T-helper 1 cell treated with Interleukin-12 subunit alpha and Interleukin-12 subunit beta and Interleukin-4 antibody, amounts not matched to agents 30 μg/mL and 1 μg/mL, for 36 hours (primary cell): Measurements from ENCODE around the gene GRAMD1B.

Experiments
- H3K27ac Mint-ChIP-seq: one replicate; pipeline ENCODE4 v1.8.0; 2021; ENCODE audit warnings: mild to moderate bottlenecking, mixed read lengths
- H3K27me3 Mint-ChIP-seq: one replicate; pipeline ENCODE4 v1.8.0; 2021; ENCODE audit warnings: low read depth, mixed read lengths
- H3K36me3 Mint-ChIP-seq: one replicate; pipeline ENCODE4 v1.8.0; 2021; ENCODE audit warnings: low read depth, mixed read lengths
- H3K4me1 Mint-ChIP-seq: one replicate; pipeline ENCODE4 v1.8.0; 2021; ENCODE audit warnings: low read depth, mixed read lengths
- H3K4me3 Mint-ChIP-seq: one replicate; pipeline ENCODE4 v1.8.0; 2021; ENCODE audit warnings: mild to moderate bottlenecking, moderate library complexity, mixed read lengths
- H3K9me3 Mint-ChIP-seq: one replicate; pipeline ENCODE4 v1.8.0; 2021; ENCODE audit warnings: mixed read lengths

GRAMD1B gene

GRCh38 chr11:123483058-123483457 lies 53.0 kb downstream of the GRAMD1B start:
- Mint-ChIP-seq H3K4me1 (peaks cover 42% of the 10 kb centered on the region), H3K4me3 (no peak overlapping the region), H3K27ac (no peak overlapping the region), H3K9me3 (no peaks in the 10 kb centered on the region), H3K27me3 (no peaks in the 10 kb centered on the region), H3K36me3 (peaks cover 35% of the 10 kb centered on the region)

GRCh38 chr11:123483466-123483865 lies 53.4 kb downstream of the GRAMD1B start:
- Mint-ChIP-seq H3K4me3 (no peak overlapping the region), H3K27me3 (no peaks in the 10 kb centered on the region), H3K9me3 (no peaks in the 10 kb centered on the region), H3K27ac (no peak overlapping the region), H3K36me3 (peaks cover 31% of the 10 kb centered on the region), H3K4me1 (peaks cover 37% of the 10 kb centered on the region)

GRCh38 chr11:123484448-123484847 lies 54.4 kb downstream of the GRAMD1B start:
- H3K27ac Mint-ChIP-seq: no peak overlapping the region
- H3K36me3 Mint-ChIP-seq: peaks cover 26% of the 10 kb centered on the region
- no peak overlapping the region for H3K4me3 Mint-ChIP-seq
- H3K27me3 Mint-ChIP-seq: no peaks in the 10 kb centered on the region
- peaks cover 28% of the 10 kb centered on the region for H3K4me1 Mint-ChIP-seq
- no peaks in the 10 kb centered on the region for H3K9me3 Mint-ChIP-seq

GRCh38 chr11:123487157-123487744 lies 57.2 kb downstream of the GRAMD1B start:
- Mint-ChIP-seq H3K27me3 (no peaks in the 10 kb centered on the region), H3K27ac (no peak overlapping the region), H3K4me3 (no peak overlapping the region)

DNA sequence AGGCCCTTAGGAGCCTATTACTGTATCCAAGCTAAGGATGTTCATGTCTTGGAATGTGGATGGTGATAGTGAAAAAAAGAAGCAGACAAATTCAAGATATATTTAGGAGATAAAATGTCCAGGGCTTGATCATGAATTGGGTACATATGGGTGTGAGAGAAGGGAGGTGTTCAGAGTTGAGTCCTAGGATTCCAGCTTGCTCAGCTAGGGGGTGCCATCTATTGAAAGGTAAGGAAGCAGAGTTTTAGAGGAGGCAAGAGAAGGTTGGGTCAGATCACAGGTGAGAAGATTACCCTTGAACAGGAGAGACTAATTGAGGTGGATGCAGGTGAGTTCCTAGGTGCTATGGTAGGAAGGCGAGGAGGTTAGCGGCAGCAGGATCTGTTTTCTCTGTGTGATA lies 60.5 kb downstream of the GRAMD1B start:
- no peak overlapping the region for H3K4me3 Mint-ChIP-seq
- peaks cover 18% of the 10 kb centered on the region for H3K4me1 Mint-ChIP-seq
- peaks cover 4% of the 10 kb centered on the region for H3K36me3 Mint-ChIP-seq
- H3K9me3 Mint-ChIP-seq: no peaks in the 10 kb centered on the region
- no peak overlapping the region for H3K27ac Mint-ChIP-seq
- H3K27me3 Mint-ChIP-seq: no peaks in the 10 kb centered on the region

More at GRCh38 chr11:123487157-123487744, 57.2 kb downstream of the GRAMD1B start:
- Mint-ChIP-seq H3K4me1 (peaks cover 12% of the 10 kb centered on the region), H3K9me3 (no peaks in the 10 kb centered on the region), H3K36me3 (peaks cover 12% of the 10 kb centered on the region)

- no peak overlapping the region for H3K4me3 Mint-ChIP-seq
- peaks cover 7% of the 10 kb centered on the region for H3K36me3 Mint-ChIP-seq
- no peaks in the 10 kb centered on the region for H3K27me3 Mint-ChIP-seq
- peaks cover 22% of the 10 kb centered on the region for H3K4me1 Mint-ChIP-seq
- H3K27ac Mint-ChIP-seq: no peak overlapping the region
- no peaks in the 10 kb centered on the region for H3K9me3 Mint-ChIP-seq
Measured at GRCh38 chr11:123491241-123491640, 61.2 kb downstream of the GRAMD1B start.

GRCh38 chr11:123493349-123494063 lies 63.4 kb downstream of the GRAMD1B start:
- Mint-ChIP-seq H3K27ac (peak overlapping the region; percentile 53), H3K27me3 (no peaks in the 10 kb centered on the region), H3K9me3 (no peaks in the 10 kb centered on the region), H3K4me3 (no peak overlapping the region), H3K4me1 (peaks cover 26% of the 10 kb centered on the region), H3K36me3 (peaks cover 17% of the 10 kb centered on the region)

GRCh38 chr11:123494195-123495050 lies 64.4 kb downstream of the GRAMD1B start:
- H3K4me1 Mint-ChIP-seq: peaks cover 31% of the 10 kb centered on the region
- H3K27ac Mint-ChIP-seq: no peak overlapping the region
- peaks cover 20% of the 10 kb centered on the region for H3K36me3 Mint-ChIP-seq
- H3K4me3 Mint-ChIP-seq: no peak overlapping the region
- H3K27me3 Mint-ChIP-seq: no peaks in the 10 kb centered on the region
- no peaks in the 10 kb centered on the region for H3K9me3 Mint-ChIP-seq

DNA sequence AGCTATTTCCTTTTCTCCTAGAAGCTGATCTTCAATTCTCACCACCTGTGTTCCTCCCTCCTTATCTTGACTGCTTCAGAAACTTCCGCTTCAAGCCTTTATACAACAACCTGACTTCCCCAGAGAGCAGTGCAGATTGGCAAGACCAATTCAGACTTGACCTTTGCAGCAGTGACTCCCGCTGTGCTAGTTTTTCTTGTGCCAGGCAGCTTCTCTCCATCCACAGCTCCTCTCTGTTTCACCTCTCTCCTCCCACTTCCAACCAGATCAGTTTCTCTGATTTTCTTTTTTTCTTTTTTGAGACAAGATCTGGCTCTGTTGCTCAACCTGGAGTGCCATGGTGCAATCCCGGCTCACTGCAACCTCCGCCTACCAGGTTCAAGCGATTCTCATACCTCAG lies 74.3 kb downstream of the GRAMD1B start:
- peaks cover 50% of the 10 kb centered on the region for H3K4me1 Mint-ChIP-seq
- H3K4me3 Mint-ChIP-seq: peak overlapping the region; percentile 52
- H3K27ac Mint-ChIP-seq: peak overlapping the region; percentile 66
- peaks cover 22% of the 10 kb centered on the region for H3K36me3 Mint-ChIP-seq
- H3K9me3 Mint-ChIP-seq: no peaks in the 10 kb centered on the region
- no peaks in the 10 kb centered on the region for H3K27me3 Mint-ChIP-seq

DNA sequence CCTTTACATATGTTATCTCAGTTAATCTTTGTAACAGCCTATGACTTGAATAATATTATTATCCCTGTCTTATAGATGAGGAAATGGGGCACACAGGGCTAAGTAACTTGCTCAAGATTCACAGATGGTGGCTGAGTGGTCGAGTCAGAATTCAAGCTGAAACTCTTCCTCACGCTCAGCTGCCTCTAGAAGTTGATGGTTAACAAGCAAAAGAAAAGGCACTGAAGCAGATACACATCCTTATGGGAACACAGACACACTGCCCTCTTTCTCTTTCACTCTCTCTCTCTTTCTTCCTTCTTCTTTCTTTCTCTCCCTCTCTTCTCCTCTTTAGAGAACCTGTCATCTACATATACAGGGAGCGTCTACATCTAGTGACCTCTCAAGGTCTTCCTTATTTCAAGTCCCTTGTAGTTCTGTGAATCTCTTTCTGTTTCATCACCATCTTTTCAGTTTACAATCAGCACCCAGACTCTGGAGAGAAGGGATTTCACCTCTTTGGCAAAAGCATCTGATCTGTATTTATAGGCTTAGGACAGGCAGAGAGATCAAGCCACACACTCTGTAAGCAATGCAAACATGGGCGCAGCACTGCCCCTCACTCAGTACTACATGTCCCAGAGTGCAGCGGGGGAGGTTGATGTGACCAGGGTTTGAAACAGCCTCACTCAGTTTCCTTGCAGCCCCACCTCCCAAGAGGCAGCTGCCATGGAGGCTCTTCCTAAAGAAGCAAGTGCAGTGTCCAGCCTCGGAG lies 75.7 kb downstream of the GRAMD1B start:
- Mint-ChIP-seq H3K9me3 (no peaks in the 10 kb centered on the region), H3K36me3 (peaks cover 22% of the 10 kb centered on the region), H3K4me1 (peaks cover 50% of the 10 kb centered on the region), H3K27me3 (no peaks in the 10 kb centered on the region), H3K4me3 (peak overlapping the region; percentile 3), H3K27ac (peak overlapping the region; percentile 79)

DNA sequence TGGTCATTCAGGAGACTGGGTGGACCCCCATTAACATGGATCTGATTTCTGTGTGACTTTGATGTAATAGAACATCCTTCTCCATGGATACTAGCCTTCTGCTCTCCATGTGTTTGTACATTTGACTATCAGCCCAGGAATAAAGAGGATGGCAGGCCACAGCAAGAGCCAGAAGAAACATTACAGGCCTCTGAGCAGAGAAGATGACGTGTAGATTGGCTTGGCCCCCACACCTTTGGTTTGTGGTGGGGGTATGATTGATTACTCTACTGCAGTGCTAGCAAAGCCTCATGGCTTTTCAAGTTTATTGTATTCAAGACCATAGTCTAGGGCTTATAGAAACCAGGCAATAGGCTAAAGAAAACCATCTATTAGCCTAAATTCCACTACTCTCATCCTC lies 77.0 kb downstream of the GRAMD1B start:
- Mint-ChIP-seq H3K36me3 (peaks cover 29% of the 10 kb centered on the region), H3K27ac (peak overlapping the region; percentile 12), H3K9me3 (no peaks in the 10 kb centered on the region)

DNA sequence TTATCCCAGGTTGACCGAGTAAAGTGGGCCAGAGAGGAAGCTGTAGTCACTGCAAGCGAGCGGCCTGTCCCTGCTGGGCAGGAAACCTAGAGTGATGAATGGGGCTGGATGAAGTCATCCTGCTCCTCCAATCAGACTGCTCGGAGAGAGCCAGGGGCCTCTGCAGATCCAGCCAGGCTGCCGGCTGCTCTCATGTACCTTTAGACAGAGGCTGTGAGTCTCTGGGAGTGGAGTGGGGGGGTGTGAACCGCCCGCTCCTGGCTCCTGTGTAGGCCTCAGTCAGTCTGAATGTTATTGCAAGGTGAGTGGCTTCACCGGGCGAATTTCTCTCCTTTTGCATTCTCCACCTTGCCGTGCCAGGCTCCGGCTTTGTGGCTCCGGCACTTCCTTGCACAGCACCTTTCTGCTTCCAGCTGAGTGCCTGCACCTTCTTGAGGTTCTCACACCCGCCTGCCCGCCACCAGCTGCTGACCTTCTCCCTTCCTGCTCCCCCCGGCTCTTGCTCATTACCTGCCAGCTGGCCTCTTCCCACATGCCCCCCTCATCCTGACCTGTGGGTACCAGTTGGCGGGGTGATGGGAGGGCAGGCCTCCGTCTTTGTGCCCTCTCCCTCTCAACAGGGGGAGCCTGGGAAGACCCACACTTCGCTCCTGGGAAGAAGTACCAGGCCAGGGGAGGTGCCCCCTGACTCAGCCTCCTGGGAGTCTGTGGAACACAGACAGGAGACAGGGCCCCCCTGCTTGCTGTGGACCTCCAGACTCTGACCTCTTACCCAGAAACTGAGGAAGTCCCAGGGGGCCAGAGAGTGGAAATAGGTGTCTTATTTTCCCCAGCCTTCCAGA lies 79.9 kb downstream of the GRAMD1B start:
- no peak overlapping the region for H3K27ac Mint-ChIP-seq
- H3K9me3 Mint-ChIP-seq: no peaks in the 10 kb centered on the region
- peaks cover 42% of the 10 kb centered on the region for H3K4me1 Mint-ChIP-seq
- peaks cover 25% of the 10 kb centered on the region for H3K36me3 Mint-ChIP-seq
- H3K4me3 Mint-ChIP-seq: no peak overlapping the region
- H3K27me3 Mint-ChIP-seq: no peaks in the 10 kb centered on the region

More for the DNA sequence above, 77.0 kb downstream of the GRAMD1B start:
- Mint-ChIP-seq H3K27me3 (no peaks in the 10 kb centered on the region), H3K4me1 (peaks cover 59% of the 10 kb centered on the region), H3K4me3 (no peak overlapping the region)

GRCh38 chr11:123510579-123510905 lies 80.5 kb downstream of the GRAMD1B start:
- peaks cover 37% of the 10 kb centered on the region for H3K4me1 Mint-ChIP-seq
- H3K27me3 Mint-ChIP-seq: no peaks in the 10 kb centered on the region
- no peaks in the 10 kb centered on the region for H3K9me3 Mint-ChIP-seq
- H3K4me3 Mint-ChIP-seq: no peak overlapping the region
- H3K27ac Mint-ChIP-seq: no peak overlapping the region
- H3K36me3 Mint-ChIP-seq: peaks cover 24% of the 10 kb centered on the region
